GM10266 (cell line): ENCODE measurements around the gene HEPN1.

Experiments
- DNase-seq: peaks from one replicate; pipeline ENCODE4 v3.0.0; 2012; ENCODE audit errors: extremely low spot score
- TF ChIP-seq, protein P1 (sequence below): IDR thresholded peaks from 2 replicates; pipeline ENCODE4 v1.5.1; 2012; ENCODE audit warnings: mild to moderate bottlenecking, low read depth; ENCODE audit not compliant: control insufficient read depth, insufficient read depth; ENCODE audit errors: missing control alignments

Gene HEPN1

DNA sequence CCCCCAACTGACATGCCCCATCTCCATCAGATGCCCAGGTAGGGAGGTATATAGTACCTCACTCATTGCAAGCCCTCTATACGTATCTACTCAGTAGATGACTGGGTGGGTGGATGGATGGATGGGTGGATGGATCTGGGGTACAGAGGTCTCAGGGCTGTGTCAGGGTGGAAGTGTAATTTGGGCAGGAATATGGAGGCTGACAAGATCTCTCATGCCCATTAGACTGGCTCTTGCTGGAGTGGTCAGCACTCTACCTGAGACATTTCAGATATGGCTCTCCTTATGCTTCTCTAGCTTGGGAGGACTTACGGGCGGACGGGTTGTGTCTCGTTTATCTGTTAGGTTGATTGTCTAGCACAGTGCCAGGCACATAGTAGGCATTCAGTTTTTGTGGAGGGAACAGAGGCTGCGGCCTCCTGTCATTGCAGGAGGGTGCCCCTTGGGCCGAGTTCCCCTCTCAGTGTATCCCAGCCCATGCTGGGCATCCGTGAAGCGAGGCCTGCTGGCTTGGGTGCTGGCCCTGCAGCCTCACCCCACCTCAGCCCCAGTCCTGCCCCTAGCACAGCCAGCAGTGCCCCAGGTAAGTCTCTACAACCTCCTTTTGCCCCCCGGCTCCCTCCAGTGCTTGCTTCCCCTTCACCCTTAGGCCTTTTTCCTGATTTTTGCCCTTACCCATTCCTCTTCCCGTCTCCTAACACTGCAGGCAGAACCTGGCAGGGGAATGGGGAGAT lies 40.1 kb upstream of the HEPN1 start:
- DNase-seq, result no peak
- TF ChIP-seq, protein P1, sequence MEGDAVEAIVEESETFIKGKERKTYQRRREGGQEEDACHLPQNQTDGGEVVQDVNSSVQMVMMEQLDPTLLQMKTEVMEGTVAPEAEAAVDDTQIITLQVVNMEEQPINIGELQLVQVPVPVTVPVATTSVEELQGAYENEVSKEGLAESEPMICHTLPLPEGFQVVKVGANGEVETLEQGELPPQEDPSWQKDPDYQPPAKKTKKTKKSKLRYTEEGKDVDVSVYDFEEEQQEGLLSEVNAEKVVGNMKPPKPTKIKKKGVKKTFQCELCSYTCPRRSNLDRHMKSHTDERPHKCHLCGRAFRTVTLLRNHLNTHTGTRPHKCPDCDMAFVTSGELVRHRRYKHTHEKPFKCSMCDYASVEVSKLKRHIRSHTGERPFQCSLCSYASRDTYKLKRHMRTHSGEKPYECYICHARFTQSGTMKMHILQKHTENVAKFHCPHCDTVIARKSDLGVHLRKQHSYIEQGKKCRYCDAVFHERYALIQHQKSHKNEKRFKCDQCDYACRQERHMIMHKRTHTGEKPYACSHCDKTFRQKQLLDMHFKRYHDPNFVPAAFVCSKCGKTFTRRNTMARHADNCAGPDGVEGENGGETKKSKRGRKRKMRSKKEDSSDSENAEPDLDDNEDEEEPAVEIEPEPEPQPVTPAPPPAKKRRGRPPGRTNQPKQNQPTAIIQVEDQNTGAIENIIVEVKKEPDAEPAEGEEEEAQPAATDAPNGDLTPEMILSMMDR, result no peak

DNA sequence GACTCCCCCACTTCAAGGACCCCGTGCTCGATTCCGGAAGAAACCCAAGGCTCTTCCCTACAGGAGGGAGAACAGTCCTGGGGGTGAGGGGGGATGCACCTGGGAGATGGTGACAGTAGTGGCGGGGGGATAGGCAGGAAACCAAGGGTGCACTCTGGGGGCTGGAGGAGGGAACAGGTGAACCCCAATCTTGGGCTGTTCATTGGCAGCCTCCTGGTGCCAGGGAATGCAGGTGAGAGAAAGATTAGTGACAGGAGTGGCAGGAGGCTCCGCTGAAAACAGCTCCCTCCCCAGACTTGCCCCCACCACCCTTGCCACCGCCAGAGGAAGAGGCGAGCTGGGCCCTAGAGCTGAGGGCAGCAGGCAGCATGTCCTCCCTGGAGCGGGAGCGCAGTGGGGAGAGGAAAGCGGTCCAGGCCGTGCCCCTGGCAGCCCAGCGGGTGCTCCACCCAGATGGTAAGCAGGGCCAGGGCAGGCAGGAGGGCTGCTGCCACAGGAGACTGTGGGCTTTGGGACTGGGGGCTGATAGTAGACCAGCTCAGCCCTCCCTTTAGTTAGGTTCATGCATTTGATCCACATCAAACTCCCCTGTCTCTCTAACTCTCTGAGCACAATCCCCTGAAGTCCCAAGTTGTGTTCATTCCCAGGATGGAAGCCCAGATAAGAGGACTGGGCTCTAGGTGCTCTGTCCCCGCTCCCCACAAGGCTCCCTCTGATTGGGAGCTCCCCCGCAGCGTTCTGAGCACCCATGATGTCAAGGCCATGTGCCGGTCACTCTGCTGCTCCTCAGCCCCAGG lies 39.4 kb upstream of the HEPN1 start:
- TF ChIP-seq, protein P1, result no peak
- no peak for DNase-seq

DNA sequence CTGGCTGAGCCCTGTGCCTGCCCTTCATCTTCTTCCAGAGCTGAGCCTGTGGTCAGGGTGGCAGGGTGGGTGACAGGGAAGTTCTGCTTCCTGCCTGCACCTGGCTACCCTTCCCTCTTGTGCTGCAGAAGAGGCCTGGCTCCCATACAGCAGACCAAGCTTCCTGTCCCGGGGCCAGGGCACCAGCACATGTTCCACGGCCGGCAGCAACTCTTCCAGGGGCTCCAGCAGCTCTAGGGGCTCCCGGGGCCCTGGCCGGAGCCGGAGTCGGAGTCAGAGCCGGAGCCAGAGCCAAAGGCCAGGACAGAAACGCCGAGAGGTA lies 38.8 kb upstream of the HEPN1 start:
- TF ChIP-seq, protein P1, result no peak
- DNase-seq, result no peak

DNA sequence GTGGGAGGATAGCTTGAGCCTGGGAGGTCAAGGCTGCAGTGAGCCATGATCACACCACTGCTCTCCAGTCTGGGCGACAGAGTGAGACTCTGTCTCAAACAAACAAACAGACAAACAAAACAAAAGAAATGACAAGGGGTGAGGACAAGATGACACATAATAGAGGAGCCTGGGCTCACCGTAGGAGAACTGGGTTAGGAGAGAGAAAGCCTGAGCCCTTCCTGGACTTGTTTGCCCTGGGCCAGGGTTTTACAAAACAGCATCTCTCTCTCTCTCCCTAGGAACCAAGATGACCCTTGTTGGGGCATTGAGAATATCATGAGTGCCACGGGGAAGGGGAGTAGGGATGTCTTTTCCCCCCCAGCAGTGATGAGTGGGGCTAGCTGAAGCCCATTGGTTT lies 38.1 kb upstream of the HEPN1 start:
- TF ChIP-seq, protein P1, result no peak
- DNase-seq, result no peak

DNA sequence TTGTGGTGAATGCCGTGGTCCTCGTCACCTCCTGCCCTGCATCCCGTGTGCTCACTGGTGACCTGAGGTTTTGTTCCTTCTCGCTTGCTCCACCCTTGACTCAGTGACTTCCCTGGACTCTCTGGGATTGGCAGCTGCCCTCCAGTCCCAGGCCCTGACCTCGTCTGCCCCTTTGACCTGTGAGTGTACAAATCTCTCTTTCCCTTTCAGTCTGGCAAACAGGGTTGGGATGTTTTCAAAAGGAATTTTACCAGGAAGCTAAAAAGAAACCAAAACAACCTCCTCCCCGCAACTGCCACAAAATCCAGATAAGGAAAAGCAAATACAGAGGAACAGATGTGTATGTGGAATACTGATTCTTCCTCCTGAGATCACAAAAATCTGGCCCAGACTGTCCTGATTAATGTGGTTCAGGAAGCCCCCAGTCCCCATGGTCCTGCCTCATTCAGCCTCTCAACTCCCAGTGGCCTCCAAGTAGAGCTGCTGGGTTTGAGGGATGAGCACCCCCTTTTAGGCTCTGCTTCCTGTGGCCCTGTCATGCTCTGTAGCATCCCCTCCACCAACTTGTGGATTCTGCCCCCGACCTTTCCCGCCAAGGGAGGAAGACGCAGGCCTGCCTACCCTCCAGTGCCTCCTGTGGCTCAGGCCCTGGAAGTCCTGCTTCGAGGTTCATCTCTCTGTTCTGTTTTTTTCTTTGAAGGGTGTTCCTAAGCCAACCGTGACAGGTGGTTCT lies 36.5 kb upstream of the HEPN1 start:
- no peak for DNase-seq
- TF ChIP-seq, protein P1, result no peak

DNA sequence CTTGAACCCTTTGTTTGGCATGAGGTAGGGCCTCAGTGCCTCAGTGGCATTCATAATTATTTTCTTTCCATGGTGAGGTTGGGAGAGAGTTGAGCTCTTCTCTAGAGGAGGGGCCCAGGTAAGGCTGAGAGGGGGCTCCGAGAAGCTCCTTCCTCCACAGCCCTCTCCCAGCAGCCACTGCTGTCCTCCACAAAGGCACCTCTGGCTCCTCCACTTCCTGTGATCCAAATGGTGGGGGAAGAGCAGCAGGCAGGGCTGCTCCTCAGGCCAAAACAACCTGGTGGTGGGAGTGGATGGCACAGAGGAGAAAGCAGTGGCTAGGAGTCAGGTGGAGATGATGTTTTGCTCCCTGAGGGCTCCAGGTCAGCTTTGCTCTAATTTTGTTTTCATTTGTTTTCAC lies 34.7 kb upstream of the HEPN1 start:
- TF ChIP-seq, protein P1, result no peak

DNA sequence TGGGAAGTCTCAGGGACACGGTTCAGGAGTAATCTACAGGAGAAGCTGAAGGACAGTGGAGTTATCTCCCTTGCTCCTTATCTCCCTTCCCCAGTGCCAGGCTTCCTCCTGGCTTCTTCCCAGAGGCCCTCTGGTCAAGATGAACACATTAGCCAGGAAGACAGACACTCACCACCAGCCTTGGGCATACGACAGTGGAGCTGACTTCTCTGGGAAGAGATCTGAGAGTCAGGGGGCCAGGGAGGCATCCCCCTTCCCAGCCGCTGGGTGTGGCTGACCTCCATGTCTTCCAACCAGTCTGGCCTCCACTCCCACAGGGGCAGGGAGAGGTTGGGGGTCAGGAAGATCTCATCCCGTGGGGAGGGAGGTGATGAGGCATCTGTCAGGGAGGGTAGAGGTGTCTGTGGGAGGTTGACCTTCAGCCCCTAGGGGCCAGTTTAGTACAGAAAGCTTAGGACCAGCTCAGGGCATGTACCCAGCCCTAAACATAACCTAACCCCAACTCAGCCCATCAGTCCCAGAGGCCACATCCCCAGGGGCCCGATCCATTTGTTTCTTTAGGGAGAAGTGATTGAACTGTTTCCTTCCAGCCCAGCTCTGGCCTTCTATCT lies 34.1 kb upstream of the HEPN1 start:
- DNase-seq, result no peak
- TF ChIP-seq, protein P1, result no peak

More for the DNA sequence above, 34.7 kb upstream of the HEPN1 start:
- DNase-seq, result no peak
